DND-41 (cell line): Measurements from ENCODE around the gene TK2.

Experiments used
- ATAC-seq: fragments of 200-7000 bp; cut with Tn5 transposase; 3 replicates; pipeline ENCODE4 v1.9.1; 2021; ENCODE audit warnings: low read depth; ENCODE audit not compliant: insufficient read depth
- DNase-seq: peaks from one replicate; pipeline ENCODE4 v3.0.0-alpha.2; 2020
- H2AFZ ChIP-seq: 2 replicates; pipeline ENCODE4 v1.6.0; 2012; ENCODE audit warnings: low read depth, low read length
- H3K27ac ChIP-seq: 2 replicates; pipeline ENCODE4 v1.5.1; 2012; ENCODE audit warnings: low read length, inconsistent platforms
- H3K27me3 ChIP-seq: fragments of 200-600 bp; sonication (generic); 2 replicates; pipeline ENCODE4 v1.6.0; 2012; ENCODE audit warnings: low read length, mild to moderate bottlenecking, inconsistent platforms; ENCODE audit not compliant: insufficient read depth, poor library complexity
- H3K36me3 ChIP-seq: 2 replicates; pipeline ENCODE4 v1.5.1; 2012; ENCODE audit warnings: low read length, inconsistent platforms; ENCODE audit not compliant: insufficient read depth
- H3K4me1 ChIP-seq: 2 replicates; pipeline ENCODE4 v1.5.1; 2012; ENCODE audit warnings: mild to moderate bottlenecking, low read length; ENCODE audit not compliant: insufficient read depth
- H3K4me2 ChIP-seq: 2 replicates; pipeline ENCODE4 v1.6.0; 2012; ENCODE audit warnings: mild to moderate bottlenecking, moderate library complexity, low read length, inconsistent platforms; ENCODE audit not compliant: insufficient read depth
- H3K4me3 ChIP-seq, 2 experiments: fragments of 200-600 bp in 1 of 2; shearing (Covaris generic) in 1 of 2; 2 replicates each; pipeline ENCODE4 v1.5.1; 2012 to 2016; ENCODE audit warnings: inconsistent platforms in 2 of 2, low read length in 2 of 2, mild to moderate bottlenecking in 2 of 2, low read depth in 1 of 2, moderate library complexity in 1 of 2
- H3K79me2 ChIP-seq: 2 replicates; pipeline ENCODE4 v1.6.0; 2012; ENCODE audit warnings: low read length, inconsistent platforms; ENCODE audit not compliant: insufficient read depth
- H3K9ac ChIP-seq: 2 replicates; pipeline ENCODE4 v1.6.0; 2012; ENCODE audit warnings: low read depth, mild to moderate bottlenecking, inconsistent platforms, low read length, moderate library complexity
- H3K9me3 ChIP-seq: 2 replicates; pipeline ENCODE4 v1.5.1; 2012; ENCODE audit warnings: low read length, moderate library complexity, mild to moderate bottlenecking, inconsistent platforms; ENCODE audit not compliant: insufficient read depth, severe bottlenecking
- H4K20me1 ChIP-seq: 2 replicates; pipeline ENCODE4 v1.6.0; 2012; ENCODE audit warnings: low read length; ENCODE audit not compliant: insufficient read depth
- EZH2 ChIP-seq: IDR thresholded peaks from 3 replicates; pipeline ENCODE4 v1.6.1; 2012; ENCODE audit warnings: borderline replicate concordance, low read depth, mild to moderate bottlenecking, moderate library complexity, low read length, inconsistent platforms; ENCODE audit not compliant: severe bottlenecking
- TF ChIP-seq, protein P1 (sequence below): IDR thresholded peaks from 2 replicates; pipeline ENCODE4 v1.5.1; 2012; ENCODE audit warnings: borderline replicate concordance, low read length, moderate library complexity, mild to moderate bottlenecking; ENCODE audit not compliant: poor library complexity, severe bottlenecking; ENCODE audit errors: extremely low read depth

Gene TK2

GRCh38 chr16:66525396-66526180 lies 24.3 kb downstream of the TK2 start:
- Histone ChIP-seq H2AFZ (no peak overlapping the region), H3K27me3 (no peaks in the 10 kb centered on the region), H3K9ac (peak overlapping the region; percentile 53; the same call in 1 of the 2 replicates), H3K27ac (peak overlapping the region; percentile 99), H4K20me1 (no peaks in the 10 kb centered on the region), H3K4me2 (0 out of 2 replicates have a peak overlapping the region, but pooled peaks have one; percentile 45), H3K9me3 (no peaks in the 10 kb centered on the region), H3K79me2 (no peaks in the 10 kb centered on the region), H3K36me3 (peaks cover 24% of the 10 kb centered on the region; the same call in 1 of the 2 replicates), H3K4me3 (no peak overlapping the region), H3K4me1 (peaks cover 56% of the 10 kb centered on the region)
- DNase-seq (no peak), ATAC-seq (no peak)
- TF ChIP-seq EZH2: no peak
- TF ChIP-seq, protein P1, sequence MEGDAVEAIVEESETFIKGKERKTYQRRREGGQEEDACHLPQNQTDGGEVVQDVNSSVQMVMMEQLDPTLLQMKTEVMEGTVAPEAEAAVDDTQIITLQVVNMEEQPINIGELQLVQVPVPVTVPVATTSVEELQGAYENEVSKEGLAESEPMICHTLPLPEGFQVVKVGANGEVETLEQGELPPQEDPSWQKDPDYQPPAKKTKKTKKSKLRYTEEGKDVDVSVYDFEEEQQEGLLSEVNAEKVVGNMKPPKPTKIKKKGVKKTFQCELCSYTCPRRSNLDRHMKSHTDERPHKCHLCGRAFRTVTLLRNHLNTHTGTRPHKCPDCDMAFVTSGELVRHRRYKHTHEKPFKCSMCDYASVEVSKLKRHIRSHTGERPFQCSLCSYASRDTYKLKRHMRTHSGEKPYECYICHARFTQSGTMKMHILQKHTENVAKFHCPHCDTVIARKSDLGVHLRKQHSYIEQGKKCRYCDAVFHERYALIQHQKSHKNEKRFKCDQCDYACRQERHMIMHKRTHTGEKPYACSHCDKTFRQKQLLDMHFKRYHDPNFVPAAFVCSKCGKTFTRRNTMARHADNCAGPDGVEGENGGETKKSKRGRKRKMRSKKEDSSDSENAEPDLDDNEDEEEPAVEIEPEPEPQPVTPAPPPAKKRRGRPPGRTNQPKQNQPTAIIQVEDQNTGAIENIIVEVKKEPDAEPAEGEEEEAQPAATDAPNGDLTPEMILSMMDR: no peak

- peaks cover 65% of the 10 kb centered on the region for H3K4me1 ChIP-seq
- peak; percentile 56 for ATAC-seq
These were observed 25.2 kb downstream of the TK2 start for GRCh38 chr16:66524601-66525164.

DNA sequence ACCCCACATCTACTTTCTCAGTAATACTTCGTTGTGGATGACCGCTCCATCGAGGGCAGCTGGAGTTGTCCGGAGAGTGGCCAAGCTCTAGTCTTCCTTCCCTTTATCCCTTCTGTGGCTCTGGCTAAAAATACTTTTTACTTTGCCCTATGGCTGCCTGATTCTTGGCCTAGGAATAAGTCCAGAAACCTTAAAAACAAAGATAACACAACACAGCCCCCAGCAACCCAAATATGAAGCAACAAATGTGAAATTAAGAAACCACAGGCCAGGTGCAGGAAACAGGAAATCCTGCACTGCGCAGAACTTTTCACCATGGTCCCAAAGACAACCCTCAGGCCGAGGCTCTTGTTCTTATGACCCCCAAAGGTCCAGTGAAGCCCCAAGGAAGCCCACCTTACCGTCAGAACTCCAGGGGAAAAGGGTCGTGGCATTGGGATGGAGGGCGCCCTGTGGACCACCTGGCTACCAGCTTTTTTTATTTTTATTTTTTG lies 26.0 kb downstream of the TK2 start:
- Histone ChIP-seq H3K27me3 (no peaks in the 10 kb centered on the region), H3K9me3 (no peaks in the 10 kb centered on the region), H2AFZ (no peak overlapping the region), H3K4me2 (peak overlapping the region; percentile 45), H3K4me3 (no peak overlapping the region), H3K9ac (peak overlapping the region; percentile 53), H3K27ac (peak overlapping the region; percentile 99), H3K79me2 (peaks cover 2% of the 10 kb centered on the region; the same call in 1 of the 2 replicates), H3K36me3 (peaks cover 12% of the 10 kb centered on the region; the same call in 1 of the 2 replicates), H4K20me1 (no peaks in the 10 kb centered on the region), H3K4me1 (peaks cover 66% of the 10 kb centered on the region)
- DNase-seq: peak; percentile 82
- TF ChIP-seq EZH2: no peak
- TF ChIP-seq, protein P1: no peak
- ATAC-seq: peak; percentile 69

More at GRCh38 chr16:66524601-66525164, 25.2 kb downstream of the TK2 start:
- Histone ChIP-seq H3K4me2 (peak overlapping the region; percentile 45), H3K27ac (peak overlapping the region; percentile 99), H3K79me2 (peaks cover 2% of the 10 kb centered on the region; the same call in 1 of the 2 replicates), H3K9ac (peak overlapping the region; percentile 53), H4K20me1 (no peaks in the 10 kb centered on the region), H3K27me3 (no peaks in the 10 kb centered on the region), H3K9me3 (no peaks in the 10 kb centered on the region), H3K36me3 (peaks cover 18% of the 10 kb centered on the region; the same call in 1 of the 2 replicates), H2AFZ (peak overlapping the region; percentile 46), H3K4me3 (peak overlapping the region in 1 of 2 experiments; percentile 15; a peak in 1 of 4 replicates)
- TF ChIP-seq, protein P1: peak; percentile 31
- TF ChIP-seq EZH2: no peak
- DNase-seq: peak; percentile 82
